Activated CD4-positive, alpha-beta T cell treated with anti-CD3 and anti-CD28 coated beads, Interleukin-2, amount 50 U/mL, for 4 hours (primary cell): Measurements from ENCODE around the gene ZNF616.
"Not testable (repeated sequence)": the region's sequence is repeated elsewhere in the genome, so short reads cannot be mapped to it uniquely, and the experiment has no call there.

Source experiments
- DNase-seq, 2 experiments: peaks; one replicate each; pipeline ENCODE4 v3.0.0-alpha.2; 2020

The ZNF616 gene

GRCh38 chr19:52102782-52103181 lies 37.0 kb downstream of the ZNF616 start:
- no peak for DNase-seq

DNA sequence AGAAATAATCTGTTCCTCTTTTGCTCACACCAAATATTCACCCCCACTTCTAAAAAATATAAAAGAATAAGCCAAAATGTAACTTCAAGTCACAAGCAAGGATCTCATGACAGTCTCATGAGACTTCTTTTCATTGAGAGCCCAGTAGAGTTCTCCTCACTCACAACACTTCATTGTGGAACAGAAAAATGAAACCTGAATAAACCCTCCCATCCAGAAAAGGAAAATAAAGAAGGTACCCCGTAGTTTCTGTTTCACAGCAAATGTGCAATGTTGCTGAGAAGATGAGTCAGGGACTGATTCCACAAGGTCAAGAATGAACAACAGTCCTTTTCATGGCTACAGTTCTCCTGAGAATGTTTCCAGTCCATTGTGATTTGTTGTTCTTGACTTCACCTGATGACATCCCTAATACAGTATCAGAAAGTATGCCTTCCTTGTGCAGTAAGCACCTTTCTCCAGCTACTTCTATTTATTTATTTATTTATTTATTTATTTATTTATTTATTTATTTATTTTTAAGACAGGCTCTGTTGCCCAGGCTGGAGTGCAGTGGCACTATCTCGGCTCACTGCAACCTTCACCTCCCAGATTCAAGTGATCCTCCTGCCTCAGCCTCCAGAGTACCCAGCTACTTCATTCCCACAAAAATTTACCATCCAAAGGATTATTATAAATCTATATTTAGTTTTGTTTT lies 37.7 kb downstream of the ZNF616 start:
- DNase-seq: no peak

DNA sequence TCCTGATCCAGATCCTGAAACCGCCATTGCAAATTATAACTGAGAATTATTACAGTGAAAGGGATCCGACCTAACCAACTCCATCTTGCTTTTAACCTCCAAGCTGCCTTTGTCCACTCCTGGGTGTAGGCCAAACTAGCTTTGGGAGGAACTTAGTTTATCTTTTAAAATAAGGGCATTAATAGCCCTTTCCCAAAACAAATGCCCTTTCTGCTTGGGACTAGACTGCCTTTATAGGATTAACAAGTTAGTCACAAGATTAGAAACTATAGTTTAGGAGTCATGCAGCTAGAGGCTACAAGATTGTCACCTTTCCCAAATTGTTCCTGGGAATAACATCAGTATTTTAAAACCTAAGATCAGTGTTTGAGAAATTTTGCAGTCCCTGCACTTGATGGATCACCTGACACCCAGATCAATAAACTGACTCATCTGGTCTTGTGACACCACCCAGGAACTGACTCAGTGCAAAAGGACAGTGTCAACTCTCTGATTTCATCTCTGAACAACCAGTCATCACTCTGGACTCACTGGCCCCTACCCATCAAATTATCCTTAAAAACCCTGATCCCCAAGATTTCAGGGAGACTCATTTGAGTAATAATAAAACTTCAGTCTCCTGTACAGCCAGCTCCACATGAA lies 40.1 kb downstream of the ZNF616 start:
- no peak for DNase-seq

DNA sequence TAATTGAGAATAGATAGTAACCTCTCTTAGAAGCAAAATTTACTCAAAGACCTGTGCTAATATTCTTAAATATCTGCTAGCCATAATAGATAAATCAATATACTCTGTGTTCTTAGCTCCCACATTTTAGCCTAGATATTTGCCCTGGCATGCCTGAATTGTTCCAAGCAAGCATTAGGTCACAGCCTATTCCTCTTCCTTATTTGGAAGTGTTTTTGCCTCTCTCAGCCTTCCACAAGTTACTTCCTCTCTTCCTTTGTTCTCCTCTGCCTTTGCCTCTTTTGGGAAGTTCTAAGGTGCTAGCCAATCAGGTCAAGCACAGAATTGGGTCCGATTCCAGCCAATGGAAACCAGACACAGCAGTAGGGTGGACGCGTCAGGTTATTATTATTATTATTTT lies 43.3 kb downstream of the ZNF616 start:
- not testable (repeated sequence) for DNase-seq

- DNase-seq: peak; percentile 80 to 84
Observed at GRCh38 chr19:52095172-52096014, 44.3 kb downstream of the ZNF616 start, which contains the start of gene ZNF841. Gene ZNF841, minus strand, starts transcription at chr19:52095765. Its CDS starts 10,964 bp downstream, at chr19:52084801.

- DNase-seq: no peak
Observed at GRCh38 chr19:52094526-52095130, 45.1 kb downstream of the ZNF616 start.

GRCh38 chr19:52086481-52086880 lies 53.3 kb downstream of the ZNF616 start:
- DNase-seq: no peak

DNA sequence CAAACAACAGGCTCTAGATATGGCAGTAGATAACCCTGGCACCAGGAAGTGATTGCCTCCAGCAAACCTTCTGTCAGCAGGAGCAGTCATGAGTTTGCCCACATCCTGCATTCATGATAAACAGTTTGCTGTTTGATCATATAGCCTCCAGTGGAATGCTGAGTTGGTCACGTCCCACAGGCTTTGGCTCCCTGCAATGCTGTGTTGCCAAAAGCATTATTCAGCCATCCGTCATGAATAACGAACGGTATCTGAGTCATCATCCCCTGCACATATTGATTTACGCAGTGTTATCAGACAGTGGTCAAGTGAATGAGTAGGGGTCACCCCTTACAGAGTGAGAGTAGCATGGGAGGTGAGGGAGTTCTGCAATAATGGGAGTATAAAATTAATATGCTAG lies 69.2 kb downstream of the ZNF616 start:
- DNase-seq: no peak

DNA sequence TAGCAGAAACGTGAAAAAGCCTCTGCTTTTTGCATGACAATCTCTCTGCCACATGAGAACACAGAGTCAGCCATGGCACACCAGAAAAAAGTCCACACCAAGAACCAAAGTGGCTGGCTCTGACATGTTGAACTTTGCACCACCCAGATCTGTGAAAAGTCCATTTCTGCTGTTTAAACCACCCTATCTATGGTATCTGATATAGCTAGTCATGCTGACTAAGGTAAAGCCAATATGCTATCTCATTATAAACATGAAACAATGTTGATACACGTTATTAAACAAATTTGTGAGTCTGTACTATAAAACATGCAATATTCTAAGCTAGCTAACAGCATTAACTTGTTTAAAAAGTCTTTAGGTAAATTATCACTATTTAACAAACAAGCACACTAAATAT lies 70.1 kb downstream of the ZNF616 start:
- no peak for DNase-seq

DNA sequence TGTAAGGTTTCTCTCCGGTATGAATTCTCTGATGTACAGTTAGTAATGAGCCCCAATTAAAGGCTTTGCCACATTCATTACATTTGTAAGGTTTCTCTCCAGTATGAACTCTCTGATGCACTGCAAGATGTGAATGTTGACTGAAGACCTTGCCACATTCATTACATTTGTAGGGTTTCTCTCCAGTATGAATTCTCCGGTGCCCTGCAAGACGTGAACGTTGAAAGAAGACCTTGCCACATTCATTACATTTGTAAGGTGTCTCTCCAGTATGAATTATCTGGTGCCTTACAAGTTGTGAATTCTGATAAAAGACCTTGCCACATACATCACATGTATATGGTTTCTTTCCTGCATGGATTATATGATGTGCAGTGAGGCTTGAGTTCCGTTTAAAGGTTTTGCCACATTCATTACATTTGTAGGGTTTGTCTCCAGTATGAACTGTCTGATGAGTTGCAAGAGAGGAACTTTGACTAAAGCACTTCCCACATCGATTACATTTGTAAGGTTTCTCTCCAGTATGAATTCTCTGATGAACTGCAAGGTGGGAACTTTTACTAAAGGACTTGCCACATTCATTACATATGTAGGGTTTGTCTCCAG lies 73.4 kb downstream of the ZNF616 start:
- DNase-seq: no peak

DNA sequence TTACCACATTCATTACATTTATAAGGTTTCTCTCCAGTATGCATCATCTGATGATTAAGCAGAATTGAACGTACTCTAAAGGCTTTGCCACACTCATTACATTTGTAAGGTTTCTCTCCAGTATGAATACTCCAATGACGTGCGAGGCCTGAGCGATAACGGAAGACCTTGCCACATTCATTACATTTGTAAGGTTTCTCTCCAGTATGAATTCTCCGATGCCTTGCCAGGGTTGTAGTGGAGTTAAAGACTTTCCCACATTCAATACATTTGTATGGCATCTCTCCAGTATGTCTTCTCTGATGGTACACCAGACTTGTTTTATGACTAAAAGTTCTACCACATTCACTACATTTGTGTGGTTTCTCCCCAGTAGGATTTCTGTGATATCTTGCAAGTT lies 74.3 kb downstream of the ZNF616 start:
- no peak for DNase-seq
